Activated CD4-positive, alpha-beta memory T cell treated with anti-CD3 and anti-CD28 coated beads, Interleukin-2, amount 10 ng/mL, durations not matched to agents 7 days and 5 days (primary cell): ENCODE measurements around the gene RUNX1. TPM values are rescaled to one million over a fixed set of nuclear protein-coding genes. Genes with fewer than 3 reads are reported as not detected.

Experiments
- CTCF ChIA-PET: fragments of 350-600 bp; sonication (Branson Sonifier 250); formaldehyde crosslinking; loops from one replicate; lab custom pipeline; 2021; ENCODE audit warnings: antibody characterized with exemption, inconsistent platforms; lab: Charles Lee
- POLR2A ChIA-PET: fragments of 350-600 bp; sonication (Branson Sonifier 250); formaldehyde crosslinking; loops from one replicate; lab custom pipeline; 2021; ENCODE audit warnings: antibody characterized with exemption; lab: Charles Lee
- DNase-seq: peaks from one replicate; pipeline ENCODE4 v3.0.0-alpha.2; 2020
- H3K27ac Mint-ChIP-seq: one replicate; pipeline ENCODE4 v1.8.0; 2021; ENCODE audit warnings: mild to moderate bottlenecking, mixed read lengths
- H3K27me3 Mint-ChIP-seq: one replicate; pipeline ENCODE4 v1.8.0; 2021; ENCODE audit warnings: mixed read lengths
- H3K36me3 Mint-ChIP-seq: one replicate; pipeline ENCODE4 v1.8.0; 2021; ENCODE audit warnings: low read depth, mixed read lengths
- H3K4me1 Mint-ChIP-seq: one replicate; pipeline ENCODE4 v1.8.0; 2021; ENCODE audit warnings: mixed read lengths
- H3K4me3 Mint-ChIP-seq: one replicate; pipeline ENCODE4 v1.8.0; 2021; ENCODE audit warnings: mild to moderate bottlenecking, mixed read lengths
- H3K9me3 Mint-ChIP-seq: one replicate; pipeline ENCODE4 v1.8.0; 2021; ENCODE audit warnings: mixed read lengths
- total RNA-seq, 2 experiments: library from RNA; stranded (reverse); gene quantifications; one replicate each; pipeline ENCODE4 v1.2.3, GENCODE V29; 2021

Gene RUNX1
- total RNA-seq, 2 experiments from 2014 or later: 53.0 to 56.3 TPM

DNA sequence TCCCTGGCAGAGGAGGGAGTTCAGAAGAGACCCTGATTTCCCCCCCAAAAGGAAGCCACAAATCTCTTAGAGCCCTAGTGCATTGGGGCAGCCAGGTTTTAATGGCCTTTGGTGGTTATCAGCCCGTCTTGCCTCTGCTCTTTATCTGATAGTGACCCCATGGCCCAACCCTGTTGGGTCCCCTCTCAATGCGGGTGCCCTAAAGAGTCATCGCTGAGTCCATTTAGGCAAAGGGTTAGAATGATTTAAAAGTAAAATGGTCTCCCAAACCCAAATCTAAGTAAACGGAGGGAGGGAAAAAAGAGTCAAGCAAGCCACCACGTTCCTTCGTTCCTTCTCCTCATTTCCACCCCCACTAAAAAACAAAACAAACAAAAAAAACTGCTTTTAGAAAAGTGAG, 164.0 kb downstream of the RUNX1 start:
- Mint-ChIP-seq H3K36me3 (peaks cover 50% of the 10 kb centered on the region), H3K27me3 (no peaks in the 10 kb centered on the region), H3K4me1 (peaks cover 55% of the 10 kb centered on the region), H3K9me3 (no peaks in the 10 kb centered on the region), H3K4me3 (peak overlapping the region; percentile 90), H3K27ac (peak overlapping the region; percentile 69)
- POLR2A ChIA-PET: interaction anchor here (0.8 to 16.0 kb wide), 9 partner anchors 10 to 160 kb away, joined by 3 to 623 read pairs (median 8); partner anchors contain the start of gene RUNX1
- CTCF ChIA-PET: interaction anchor here (0.7 to 8.7 kb wide), 5 partner anchors 67 to 1264 kb away, joined by 3 to 161 read pairs (median 11); partner anchors contain the start of gene RUNX1
- no peak for DNase-seq

DNA sequence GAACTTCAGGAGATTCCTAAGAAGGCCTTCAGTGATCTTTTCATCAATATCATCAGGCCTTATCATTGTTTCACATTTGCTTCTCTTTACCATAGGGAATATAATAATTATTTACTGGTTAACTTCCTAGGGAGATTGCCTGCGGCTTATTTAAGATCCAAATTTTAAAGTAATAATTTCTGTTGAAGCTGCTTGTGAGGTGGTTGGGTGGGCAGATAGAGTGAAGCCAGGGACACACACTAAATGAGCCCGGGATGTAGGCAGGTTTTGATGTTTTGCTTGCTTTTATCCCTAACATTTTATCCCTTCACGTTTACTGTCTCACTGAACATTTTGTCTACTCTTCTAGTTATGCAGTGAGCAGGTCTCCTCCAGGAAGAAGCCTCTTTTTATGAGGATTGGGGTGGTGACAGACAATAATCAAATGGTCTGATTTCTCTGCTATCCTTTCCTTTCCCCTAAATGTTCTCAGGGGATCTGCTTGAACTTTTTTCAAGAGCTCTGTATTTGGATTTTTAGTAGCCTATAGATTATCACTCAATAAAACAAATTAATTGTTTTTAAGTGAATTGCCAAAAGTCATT, 164.7 kb downstream of the RUNX1 start:
- Mint-ChIP-seq H3K36me3 (peaks cover 56% of the 10 kb centered on the region), H3K4me3 (peak overlapping the region; percentile 63), H3K4me1 (peaks cover 60% of the 10 kb centered on the region), H3K9me3 (no peaks in the 10 kb centered on the region), H3K27ac (peak overlapping the region; percentile 44), H3K27me3 (no peaks in the 10 kb centered on the region)
- DNase-seq: no peak
- ChIA-PET POLR2A (interaction anchor here (1.2 to 16.0 kb wide), 5 partner anchors 19 to 161 kb away, joined by 3 to 623 read pairs (median 49); partner anchors contain the start of gene RUNX1), CTCF (interaction anchor here (1.0 to 8.7 kb wide), 3 partner anchors 67 to 163 kb away, joined by 3 to 161 read pairs (median 13); partner anchors contain the start of gene RUNX1)

DNA sequence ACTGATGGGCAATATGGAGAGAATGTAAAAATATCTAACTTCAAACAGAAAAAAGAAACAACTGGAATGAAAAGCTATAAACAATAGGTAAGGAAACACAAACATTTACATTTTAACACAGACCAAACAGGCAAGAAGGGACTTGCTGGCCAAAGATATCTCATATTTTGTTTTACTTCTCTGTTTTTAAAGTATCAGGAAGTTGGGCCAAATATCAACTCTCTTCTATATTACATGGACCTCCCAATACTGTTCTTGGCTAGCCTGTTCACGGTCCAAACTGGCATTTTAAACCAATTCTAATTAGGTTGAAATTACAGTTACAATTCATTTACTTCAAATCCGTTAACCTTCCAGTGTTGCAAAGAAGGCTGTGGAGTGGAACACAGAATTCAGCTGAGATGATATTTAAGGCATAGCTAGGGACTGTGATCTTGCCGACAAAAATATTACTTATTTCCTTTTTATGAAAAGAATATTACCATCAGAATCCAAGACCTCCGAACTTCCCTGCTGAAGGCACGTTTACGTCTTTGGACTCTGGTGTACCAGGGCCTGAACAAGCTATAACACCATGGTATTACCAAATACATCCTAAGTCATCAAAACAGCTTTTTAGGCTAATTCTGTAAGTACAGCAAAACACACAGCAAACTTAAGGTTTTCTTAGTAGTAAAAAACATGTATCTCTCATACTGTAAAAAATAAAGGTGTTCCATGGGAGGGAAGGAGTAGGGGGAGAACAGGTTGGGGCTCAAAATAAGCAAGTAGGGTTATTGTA, 165.4 kb downstream of the RUNX1 start:
- POLR2A ChIA-PET: interaction anchor here (1.2 to 16.0 kb wide), 4 partner anchors 18 to 161 kb away, joined by 5 to 623 read pairs (median 88); partner anchors contain the start of gene RUNX1
- H3K9me3 Mint-ChIP-seq: no peaks in the 10 kb centered on the region
- peaks cover 63% of the 10 kb centered on the region for H3K4me1 Mint-ChIP-seq
- H3K27ac Mint-ChIP-seq: peak overlapping the region; percentile 51
- peak overlapping the region; percentile 29 for H3K4me3 Mint-ChIP-seq
- CTCF ChIA-PET: interaction anchor here (0.6 to 8.7 kb wide), 3 partner anchors 137 to 164 kb away, joined by 3 to 161 read pairs (median 13); partner anchors contain the start of gene RUNX1
- no peaks in the 10 kb centered on the region for H3K27me3 Mint-ChIP-seq
- DNase-seq: no peak
- H3K36me3 Mint-ChIP-seq: peaks cover 58% of the 10 kb centered on the region

DNA sequence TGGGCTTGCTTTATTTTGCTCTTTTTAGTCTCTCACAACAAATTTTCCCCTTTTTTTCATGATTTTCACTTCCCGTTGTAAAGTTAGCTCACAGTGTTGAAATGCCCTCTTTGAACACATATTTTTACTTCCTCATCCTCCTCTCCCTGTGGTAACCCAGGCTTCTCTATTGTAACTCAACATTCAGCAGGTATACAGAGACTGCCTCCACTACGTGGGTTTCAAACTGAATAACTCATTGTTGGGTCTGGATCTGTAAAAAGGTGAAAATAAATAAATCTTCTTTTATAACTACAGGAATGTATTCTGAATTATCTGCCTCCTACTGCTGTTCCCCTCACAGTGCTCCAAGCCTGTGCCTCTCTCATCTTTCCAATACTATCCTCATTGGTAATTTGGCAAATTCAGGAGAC, 166.4 kb downstream of the RUNX1 start:
- Mint-ChIP-seq H3K4me1 (peaks cover 65% of the 10 kb centered on the region), H3K9me3 (no peaks in the 10 kb centered on the region), H3K4me3 (peak overlapping the region; percentile 29), H3K27ac (peak overlapping the region; percentile 0), H3K27me3 (no peaks in the 10 kb centered on the region), H3K36me3 (peaks cover 62% of the 10 kb centered on the region)
- no peak for DNase-seq
- ChIA-PET POLR2A (interaction anchor here (8.6 to 16.0 kb wide), 2 partner anchors 143 to 162 kb away, joined by 127 to 623 read pairs; partner anchors contain the start of gene RUNX1), CTCF (interaction anchor here (0.7 to 8.7 kb wide), 2 partner anchors 164 to 1113 kb away, joined by 4 to 161 read pairs; partner anchors contain the start of gene RUNX1)

DNA sequence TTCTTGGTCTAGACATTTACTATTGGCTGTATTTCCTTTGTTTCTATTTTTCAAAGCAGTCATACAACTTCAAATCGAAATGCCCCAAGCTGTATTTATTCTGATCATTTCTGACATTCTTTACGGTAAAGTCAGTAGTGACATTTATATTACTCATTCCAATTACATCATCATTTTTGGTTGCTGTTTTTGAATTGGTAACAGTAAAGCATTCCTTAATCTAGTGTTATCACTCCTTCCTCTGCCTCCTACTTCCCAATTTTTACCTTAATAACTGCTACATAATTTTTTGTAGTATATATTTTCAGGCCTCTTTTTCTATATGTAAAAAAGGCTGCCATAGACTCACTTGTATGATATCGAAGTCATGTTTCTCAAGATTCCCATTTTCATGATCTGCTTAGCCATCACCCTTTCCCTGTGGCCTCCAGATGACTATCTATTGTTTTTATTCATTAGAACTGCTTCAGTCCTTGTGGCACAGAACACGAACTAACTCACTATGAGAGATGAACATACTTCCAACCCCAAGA, 167.2 kb downstream of the RUNX1 start:
- Mint-ChIP-seq H3K27me3 (no peaks in the 10 kb centered on the region), H3K27ac (peak overlapping the region; percentile 32), H3K4me3 (peak overlapping the region; percentile 42), H3K36me3 (peaks cover 67% of the 10 kb centered on the region), H3K4me1 (peaks cover 69% of the 10 kb centered on the region), H3K9me3 (no peaks in the 10 kb centered on the region)
- DNase-seq: no peak
- ChIA-PET CTCF (interaction anchor here (1.1 kb wide), 1 partner anchor 52 kb away, joined by 4 read pairs; no protein-coding TSS in a partner anchor), POLR2A (interaction anchor here (1.1 to 16.0 kb wide), 2 partner anchors 8 to 163 kb away, joined by 5 to 623 read pairs; partner anchors contain the start of gene RUNX1)

DNA sequence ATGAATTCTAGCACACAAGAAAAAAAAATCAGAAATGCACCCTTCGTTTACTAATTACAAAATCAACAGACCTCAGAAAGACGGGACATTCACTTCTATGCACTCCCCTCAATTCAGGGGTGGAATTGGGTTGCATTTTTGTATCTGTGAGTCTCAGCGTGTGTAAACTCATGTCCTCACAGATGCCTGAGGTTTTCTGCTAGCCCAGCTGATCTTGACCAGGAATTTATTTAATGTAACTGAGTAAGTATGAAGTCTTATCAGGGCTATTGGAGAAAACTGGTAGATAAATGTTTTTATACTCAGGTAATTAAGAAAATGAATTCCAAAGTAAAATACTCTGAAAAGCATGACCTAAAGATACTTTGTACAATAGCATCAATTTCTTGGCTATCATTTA, 167.7 kb downstream of the RUNX1 start:
- no peak for DNase-seq
- CTCF ChIA-PET: interaction anchor here (0.5 to 1.1 kb wide), 2 partner anchors 52 to 1206 kb away, joined by 3 to 4 read pairs; no protein-coding TSS in a partner anchor
- peaks cover 70% of the 10 kb centered on the region for H3K4me1 Mint-ChIP-seq
- POLR2A ChIA-PET: interaction anchor here (1.1 to 16.0 kb wide), 2 partner anchors 8 to 164 kb away, joined by 5 to 623 read pairs; partner anchors contain the start of gene RUNX1
- H3K27me3 Mint-ChIP-seq: no peaks in the 10 kb centered on the region
- H3K4me3 Mint-ChIP-seq: peak overlapping the region; percentile 44
- no peaks in the 10 kb centered on the region for H3K9me3 Mint-ChIP-seq
- H3K27ac Mint-ChIP-seq: peak overlapping the region; percentile 42
- H3K36me3 Mint-ChIP-seq: peaks cover 67% of the 10 kb centered on the region

DNA sequence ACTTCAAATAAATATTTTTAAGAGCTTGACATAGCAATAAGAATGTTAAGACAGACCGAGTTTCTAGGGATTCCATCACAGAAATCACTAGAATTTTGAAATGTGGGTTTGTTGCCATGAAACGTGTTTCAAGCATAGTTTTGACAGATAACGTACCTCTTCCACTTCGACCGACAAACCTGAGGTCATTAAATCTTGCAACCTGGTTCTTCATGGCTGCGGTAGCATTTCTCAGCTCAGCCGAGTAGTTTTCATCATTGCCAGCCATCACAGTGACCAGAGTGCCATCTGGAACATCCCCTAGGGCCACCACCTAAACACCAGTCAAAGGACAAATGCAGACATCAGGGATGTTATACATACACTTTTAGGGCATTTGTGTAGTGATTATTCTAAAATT, 168.7 kb downstream of the RUNX1 start:
- Mint-ChIP-seq H3K36me3 (peaks cover 76% of the 10 kb centered on the region), H3K4me3 (no peak overlapping the region), H3K4me1 (peaks cover 73% of the 10 kb centered on the region), H3K27ac (no peak overlapping the region), H3K9me3 (no peaks in the 10 kb centered on the region), H3K27me3 (no peaks in the 10 kb centered on the region)
- ChIA-PET CTCF (interaction anchor here (0.9 kb wide), 1 partner anchor 135 kb away, joined by 4 read pairs; no protein-coding TSS in a partner anchor), POLR2A (interaction anchor here (0.8 to 2.3 kb wide), 4 partner anchors 15 to 168 kb away, joined by 3 to 6 read pairs (median 4); no protein-coding TSS in a partner anchor)
- DNase-seq: no peak

DNA sequence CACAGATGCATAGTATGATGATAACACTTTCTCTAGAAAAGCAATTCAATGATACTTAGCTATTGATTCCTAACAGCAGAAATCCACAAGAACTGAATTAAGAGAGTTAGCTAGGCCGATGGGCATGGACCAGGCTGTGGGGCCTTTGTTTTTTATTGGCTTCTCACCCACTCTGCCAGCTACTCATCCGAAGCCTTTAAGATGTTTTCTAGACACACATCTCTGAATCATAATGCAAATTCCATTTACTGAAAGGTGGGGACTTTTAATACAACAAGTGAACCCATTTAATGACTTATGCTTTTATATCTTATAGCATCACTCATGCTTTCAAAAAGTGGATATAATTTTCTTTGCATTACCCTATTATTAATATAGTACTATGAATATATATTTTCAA, 170.2 kb downstream of the RUNX1 start:
- no peaks in the 10 kb centered on the region for H3K27me3 Mint-ChIP-seq
- H3K36me3 Mint-ChIP-seq: peaks cover 78% of the 10 kb centered on the region
- POLR2A ChIA-PET: interaction anchor here (1.5 to 2.3 kb wide), 2 partner anchors 14 to 159 kb away, joined by 4 to 6 read pairs; no protein-coding TSS in a partner anchor
- no peak overlapping the region for H3K4me3 Mint-ChIP-seq
- DNase-seq: no peak
- CTCF ChIA-PET: no interaction called here
- no peak overlapping the region for H3K27ac Mint-ChIP-seq
- no peaks in the 10 kb centered on the region for H3K9me3 Mint-ChIP-seq
- H3K4me1 Mint-ChIP-seq: peaks cover 73% of the 10 kb centered on the region

DNA sequence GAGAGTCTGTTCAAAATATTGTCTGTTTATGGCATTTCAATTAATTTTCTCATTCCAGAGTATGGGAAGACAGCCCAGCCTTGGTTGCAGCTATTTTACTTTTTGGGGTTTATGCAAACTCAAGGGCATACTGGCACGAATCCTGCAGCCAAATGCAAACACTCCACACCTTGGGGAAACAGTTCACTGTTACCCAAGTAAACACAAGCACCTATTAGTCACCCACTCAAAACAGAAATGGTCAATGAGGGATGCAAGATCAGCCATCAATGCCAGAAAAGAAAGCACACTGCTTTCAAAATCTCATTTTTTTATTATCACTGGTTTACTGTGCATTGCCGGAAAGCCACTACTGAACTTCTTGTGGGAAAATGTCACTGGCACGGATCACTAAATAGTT, 170.6 kb downstream of the RUNX1 start:
- Mint-ChIP-seq H3K27ac (no peak overlapping the region), H3K4me1 (peaks cover 72% of the 10 kb centered on the region), H3K9me3 (no peaks in the 10 kb centered on the region), H3K4me3 (no peak overlapping the region), H3K27me3 (no peaks in the 10 kb centered on the region), H3K36me3 (peaks cover 77% of the 10 kb centered on the region)
- ChIA-PET CTCF (no interaction called here), POLR2A (interaction anchor here (2.3 kb wide), 1 partner anchor 159 kb away, joined by 6 read pairs; no protein-coding TSS in a partner anchor)
- DNase-seq: no peak

DNA sequence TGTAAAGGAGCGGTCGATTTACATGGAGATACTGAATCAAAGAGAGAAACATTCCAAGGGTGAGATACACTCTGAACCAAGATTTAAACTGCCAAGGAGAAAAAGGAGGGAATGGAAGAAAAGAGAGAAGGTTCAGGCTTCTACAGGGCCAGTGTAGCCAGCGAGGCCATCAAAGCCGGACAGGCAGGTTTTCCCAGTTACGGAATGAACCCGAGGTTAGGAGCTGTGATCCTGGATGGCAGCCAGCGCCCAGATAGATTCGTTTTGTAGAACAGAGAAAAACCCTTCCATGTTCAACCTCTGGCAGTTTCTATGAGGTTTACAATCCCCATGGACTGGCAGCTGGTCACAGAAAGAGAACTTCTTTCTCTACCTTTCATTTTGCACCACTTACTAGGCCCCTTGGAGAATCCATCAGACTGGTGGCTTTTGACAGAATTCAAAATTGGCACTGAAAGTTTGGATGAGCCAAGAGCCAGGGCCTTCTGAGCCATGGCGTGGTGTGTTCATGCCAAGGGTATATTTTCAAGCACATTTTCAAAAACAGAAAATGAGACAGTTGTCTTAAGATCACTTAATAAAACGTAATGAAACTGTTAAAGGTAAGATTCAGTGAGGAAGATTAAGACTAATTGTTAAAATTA, 171.5 kb downstream of the RUNX1 start:
- Mint-ChIP-seq H3K27me3 (no peaks in the 10 kb centered on the region), H3K36me3 (peaks cover 76% of the 10 kb centered on the region), H3K27ac (no peak overlapping the region), H3K4me3 (no peak overlapping the region), H3K9me3 (no peaks in the 10 kb centered on the region), H3K4me1 (peaks cover 65% of the 10 kb centered on the region)
- DNase-seq: no peak
- POLR2A ChIA-PET: interaction anchor here (1.2 to 1.3 kb wide), 2 partner anchors 10 to 11 kb away, joined by 3 read pairs; no protein-coding TSS in a partner anchor
- CTCF ChIA-PET: interaction anchor here (1.6 kb wide), 1 partner anchor 12 kb away, joined by 3 read pairs; no protein-coding TSS in a partner anchor

DNA sequence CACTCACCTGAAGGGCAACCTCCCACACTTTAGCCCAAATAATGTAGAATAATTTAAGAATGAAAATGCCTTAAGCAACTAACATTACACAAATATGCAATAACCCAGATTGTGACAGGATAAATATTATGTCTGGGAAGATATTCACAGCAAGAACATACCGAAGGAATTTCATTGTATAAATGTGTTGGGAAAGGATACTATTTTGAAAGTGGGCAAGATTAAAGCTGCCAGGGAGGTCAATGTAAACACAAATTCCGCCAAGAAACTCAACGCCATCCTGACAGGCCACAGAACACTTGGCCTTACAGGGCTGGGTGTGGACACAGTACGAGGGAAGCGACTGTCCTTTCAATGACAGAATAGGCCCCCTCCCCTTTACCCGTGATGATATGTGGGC, 173.3 kb downstream of the RUNX1 start:
- CTCF ChIA-PET: no interaction called here
- POLR2A ChIA-PET: interaction anchor here (1.2 to 1.4 kb wide), 3 partner anchors 9 to 162 kb away, joined by 3 to 5 read pairs (median 3); no protein-coding TSS in a partner anchor
- H3K4me3 Mint-ChIP-seq: no peak overlapping the region
- H3K27me3 Mint-ChIP-seq: no peaks in the 10 kb centered on the region
- no peaks in the 10 kb centered on the region for H3K9me3 Mint-ChIP-seq
- H3K4me1 Mint-ChIP-seq: peaks cover 50% of the 10 kb centered on the region
- peaks cover 68% of the 10 kb centered on the region for H3K36me3 Mint-ChIP-seq
- no peak overlapping the region for H3K27ac Mint-ChIP-seq
- no peak for DNase-seq
